NCI-H1436 treated with DMSO at 0.1 percent for 48 hours (cell line): ENCODE measurements around the gene PDGFB.

Experiments used
- DNase-seq: peaks from one replicate; lab custom pipeline; 2025; lab: John Stamatoyannopoulos, UW

Gene PDGFB

DNA sequence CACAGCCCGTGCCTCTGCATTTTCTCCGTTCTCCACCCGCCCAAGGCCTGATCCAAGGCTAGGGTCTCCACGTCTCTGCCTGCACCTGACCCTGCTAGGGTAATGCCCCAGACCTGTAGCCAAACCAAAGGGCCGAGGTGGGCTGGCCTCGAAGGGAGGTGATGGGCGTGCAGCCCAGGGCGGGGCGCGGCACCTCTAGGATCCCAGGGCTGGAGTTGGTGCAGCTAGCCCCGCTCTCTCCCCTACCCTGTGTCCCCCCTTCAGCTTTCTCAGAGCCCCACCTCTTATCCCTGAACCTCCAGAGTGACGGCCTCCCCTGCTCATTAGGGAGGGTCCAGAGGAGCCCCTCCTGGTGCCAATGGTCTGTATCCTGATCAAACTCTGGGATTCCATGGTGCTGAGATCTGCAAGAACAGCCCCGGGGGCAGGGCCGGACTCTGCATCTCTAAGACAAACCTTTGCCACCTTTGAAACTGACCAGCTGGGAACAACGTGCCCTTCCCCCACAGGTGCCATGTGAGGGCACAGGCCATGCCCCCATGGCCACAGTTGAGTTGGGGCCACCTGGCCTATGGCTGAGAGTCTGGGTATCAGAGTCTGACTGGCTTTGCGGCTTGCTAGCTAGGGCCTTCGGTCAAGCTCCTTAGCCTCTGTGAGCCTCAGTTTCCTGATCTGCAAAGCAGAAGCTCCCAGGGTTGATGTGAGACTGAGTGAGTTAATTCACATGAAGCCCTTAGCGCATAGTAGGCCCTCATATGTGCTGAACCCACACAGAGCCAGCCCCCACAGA, 69.2 kb downstream of the PDGFB start:
- no peak for DNase-seq

DNA sequence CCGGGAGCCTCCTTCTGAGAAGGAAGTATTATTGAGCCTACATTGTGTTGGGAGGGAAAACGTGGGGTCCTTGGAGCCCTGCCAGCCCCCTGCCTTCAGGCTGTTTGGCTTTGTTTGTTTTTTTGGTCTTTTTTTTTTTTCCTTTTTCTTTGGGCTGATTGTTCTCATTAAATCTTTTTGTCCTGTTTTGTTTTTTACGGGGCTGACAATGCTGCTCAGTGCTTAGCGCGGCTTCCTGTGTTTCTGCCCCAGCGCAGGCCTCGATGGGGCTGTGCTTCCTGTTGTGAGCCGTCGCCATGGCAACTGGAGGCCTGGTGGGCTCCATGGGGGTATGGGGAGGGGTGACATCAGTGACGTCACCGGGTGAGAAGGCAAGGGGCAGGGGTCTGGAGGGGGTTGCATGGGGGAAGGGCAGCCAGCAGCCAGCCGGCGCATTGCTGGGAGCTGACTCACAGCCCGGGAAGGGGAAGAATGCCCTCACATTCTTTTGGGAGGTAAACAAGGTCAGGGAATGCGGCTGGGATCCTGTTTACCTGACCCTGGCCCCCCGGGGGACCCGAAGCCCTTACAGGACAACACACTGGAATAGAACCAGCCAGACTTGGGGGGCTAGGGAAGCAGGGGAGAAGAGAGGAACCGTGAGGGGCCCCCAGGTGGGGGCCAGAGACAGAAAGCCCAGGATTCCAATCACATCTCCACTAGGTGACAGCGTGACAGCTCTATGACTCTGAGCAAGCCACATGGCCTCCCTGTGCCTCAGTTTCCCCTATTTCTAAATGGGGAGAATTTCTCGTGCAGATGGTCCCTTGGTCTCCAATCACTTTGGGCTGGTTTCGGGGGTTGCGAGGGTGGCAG, 70.1 kb downstream of the PDGFB start:
- DNase-seq, result no peak

DNA sequence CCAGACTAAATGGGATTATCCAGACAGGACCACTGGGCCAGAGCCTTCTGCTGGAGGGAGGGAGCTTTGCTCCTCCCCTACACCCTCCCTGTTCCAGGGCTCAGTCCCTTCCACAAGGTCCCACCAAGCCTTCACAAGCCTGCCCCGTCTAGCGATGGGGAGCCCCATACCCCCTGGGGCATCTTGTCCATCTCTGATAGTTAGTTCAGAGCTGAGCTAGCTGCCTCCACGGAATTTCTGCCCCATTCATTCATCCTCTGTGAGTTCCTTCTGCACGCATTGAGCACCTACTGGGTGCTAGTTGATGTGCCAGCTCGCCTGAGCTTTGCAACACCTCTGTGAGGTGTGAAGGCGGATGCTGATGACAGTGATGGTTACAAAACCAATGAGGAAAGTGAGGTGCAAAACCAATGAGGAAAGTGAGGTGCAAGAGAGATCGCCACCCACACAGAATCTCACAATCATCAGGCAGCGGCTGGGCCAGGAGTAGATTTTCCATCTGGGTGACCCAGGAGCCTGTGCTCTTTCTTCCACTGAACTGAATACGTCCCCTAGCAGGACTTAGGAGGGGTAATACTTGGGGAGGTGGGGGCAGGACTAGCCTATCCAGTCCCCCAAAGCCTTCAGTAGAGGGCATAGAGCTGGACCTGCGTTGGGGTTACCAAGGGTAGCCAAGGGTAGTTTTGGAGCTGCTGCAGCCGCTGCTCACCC, 70.8 kb downstream of the PDGFB start:
- DNase-seq, result no peak
